Neural progenitor cell (in vitro differentiated cells): Measurements from ENCODE around the gene DOCK9. TPM values are rescaled to one million over a fixed set of nuclear protein-coding genes. Genes with fewer than 3 reads are reported as not detected.

ENCODE experiments used
- DNase-seq: peaks from one replicate; pipeline ENCODE4 v3.0.0-alpha.2; 2016; ENCODE audit warnings: low spot score
- H2AFZ ChIP-seq: fragments of 200-600 bp; sonication (generic); replicated peaks from 2 replicates; pipeline ENCODE4 v1.6.1; 2016; ENCODE audit warnings: antibody characterized with exemption
- H3F3A ChIP-seq: fragments of 200-600 bp; sonication (generic); 2 replicates; pipeline ENCODE4 v1.6.1; 2016; ENCODE audit warnings: antibody characterized with exemption, low read depth
- H3K27ac ChIP-seq: fragments of 200-600 bp; sonication (generic); 2 replicates; pipeline ENCODE4 v1.5.1; 2016; ENCODE audit warnings: mild to moderate bottlenecking
- H3K27me3 ChIP-seq: fragments of 200-600 bp; sonication (generic); 2 replicates; pipeline ENCODE4 v1.6.1; 2016; ENCODE audit warnings: mild to moderate bottlenecking, moderate library complexity
- H3K36me3 ChIP-seq: fragments of 200-600 bp; sonication (generic); 2 replicates; pipeline ENCODE4 v1.5.1; 2016
- H3K4me1 ChIP-seq: fragments of 200-600 bp; sonication (generic); 2 replicates; pipeline ENCODE4 v1.6.1; 2016; ENCODE audit warnings: mixed run types
- H3K4me2 ChIP-seq: fragments of 200-600 bp; sonication (generic); 2 replicates; pipeline ENCODE4 v1.6.1; 2016
- H3K4me3 ChIP-seq: fragments of 200-600 bp; sonication (generic); 2 replicates; pipeline ENCODE4 v1.5.1; 2016
- H3K79me2 ChIP-seq: fragments of 200-600 bp; sonication (generic); 2 replicates; pipeline ENCODE4 v1.6.1; 2016; ENCODE audit warnings: low read depth
- H3K9ac ChIP-seq: fragments of 200-600 bp; sonication (generic); 2 replicates; pipeline ENCODE4 v1.6.1; 2016
- H3K9me3 ChIP-seq: fragments of 200-600 bp; sonication (generic); 2 replicates; pipeline ENCODE4 v1.5.1; 2016; ENCODE audit warnings: low read depth
- H4K20me1 ChIP-seq: fragments of 200-600 bp; sonication (generic); 2 replicates; pipeline ENCODE4 v1.6.1; 2016; ENCODE audit warnings: low read depth
- H3K27ac Mint-ChIP-seq: 3 replicates; pipeline ENCODE4 v1.8.0; 2021; ENCODE audit warnings: mixed read lengths
- H3K27me3 Mint-ChIP-seq: 2 replicates; pipeline ENCODE4 v1.8.0; 2022; ENCODE audit warnings: low read depth, mild to moderate bottlenecking, inconsistent platforms, moderate library complexity, mixed read lengths; ENCODE audit not compliant: insufficient read depth
- H3K36me3 Mint-ChIP-seq: 3 replicates; pipeline ENCODE4 v1.8.0; 2021; ENCODE audit warnings: mixed read lengths
- H3K4me1 Mint-ChIP-seq: 3 replicates; pipeline ENCODE4 v1.8.0; 2021; ENCODE audit warnings: mixed read lengths
- H3K4me3 Mint-ChIP-seq: 3 replicates; pipeline ENCODE4 v1.8.0; 2021; ENCODE audit warnings: mild to moderate bottlenecking, moderate library complexity, mixed read lengths
- H3K9me3 Mint-ChIP-seq: 3 replicates; pipeline ENCODE4 v1.8.0; 2020; ENCODE audit warnings: mixed read lengths
- CTCF ChIP-seq: fragments of 200-600 bp; sonication (generic); IDR thresholded peaks from 2 replicates; pipeline ENCODE4 v1.5.1; 2017; ENCODE audit warnings: antibody characterized with exemption, mild to moderate bottlenecking
- EZH2 ChIP-seq: fragments of 200-600 bp; sonication (generic); IDR thresholded peaks from 2 replicates; pipeline ENCODE4 v1.6.1; 2017; ENCODE audit warnings: antibody characterized with exemption, mild to moderate bottlenecking, moderate library complexity
- EZH2phosphoT487 ChIP-seq: fragments of 200-600 bp; sonication (generic); IDR thresholded peaks from 2 replicates; pipeline ENCODE4 v1.6.1; 2017; ENCODE audit warnings: antibody characterized with exemption
- total RNA-seq: library from RNA; depleted of rRNA; stranded (reverse); fragments of >200 nt; gene quantifications from 2 replicates; pipeline ENCODE4 v1.2.3, GENCODE V29; 2015; ENCODE audit warnings: low replicate concordance

DOCK9 gene
- total RNA-seq, 1 donor from 2014 or later, result 16.6 TPM

GRCh38 chr13:98804336-98804855, 173.5 kb downstream of the DOCK9 start:
- no peak overlapping the region for H3K9ac ChIP-seq
- H3K4me3 ChIP-seq, result no peak overlapping the region
- no peaks in the 10 kb centered on the region for H3K36me3 Mint-ChIP-seq
- H3K27me3 Mint-ChIP-seq, result no peaks in the 10 kb centered on the region
- no peak overlapping the region for H3K27ac ChIP-seq
- no peak for TF ChIP-seq CTCF
- TF ChIP-seq EZH2, result no peak
- TF ChIP-seq EZH2phosphoT487, result no peak
- H4K20me1 ChIP-seq, result no peaks in the 10 kb centered on the region
- H3K4me3 Mint-ChIP-seq, result no peak overlapping the region
- H3K79me2 ChIP-seq, result no peaks in the 10 kb centered on the region
- no peaks in the 10 kb centered on the region for H3K27me3 ChIP-seq
- no peaks in the 10 kb centered on the region for H3K36me3 ChIP-seq
- no peaks in the 10 kb centered on the region for H3K9me3 Mint-ChIP-seq
- H3K9me3 ChIP-seq, result no peaks in the 10 kb centered on the region
- H3K4me2 ChIP-seq, result no peak overlapping the region
- H3K4me1 Mint-ChIP-seq, result peaks cover 10% of the 10 kb centered on the region
- H3K4me1 ChIP-seq, result peaks cover 6% of the 10 kb centered on the region
- no peak overlapping the region for H2AFZ ChIP-seq
- no peaks in the 10 kb centered on the region for H3F3A ChIP-seq
- H3K27ac Mint-ChIP-seq, result no peak overlapping the region
- DNase-seq, result no peak

- no peak for TF ChIP-seq CTCF
- no peak for TF ChIP-seq EZH2phosphoT487
- no peak for TF ChIP-seq EZH2
- H3F3A ChIP-seq, result no peaks in the 10 kb centered on the region
- no peaks in the 10 kb centered on the region for H3K9me3 Mint-ChIP-seq
- H3K79me2 ChIP-seq, result no peaks in the 10 kb centered on the region
- DNase-seq, result no peak
- H3K27ac ChIP-seq, result no peak overlapping the region
- no peaks in the 10 kb centered on the region for H3K27me3 Mint-ChIP-seq
- peaks cover 10% of the 10 kb centered on the region for H3K4me1 Mint-ChIP-seq
- H3K27ac Mint-ChIP-seq, result no peak overlapping the region
- no peaks in the 10 kb centered on the region for H3K36me3 Mint-ChIP-seq
- no peak overlapping the region for H3K4me3 ChIP-seq
- no peak overlapping the region for H3K4me3 Mint-ChIP-seq
- no peaks in the 10 kb centered on the region for H3K36me3 ChIP-seq
- no peaks in the 10 kb centered on the region for H3K27me3 ChIP-seq
- H2AFZ ChIP-seq, result no peak overlapping the region
- no peak overlapping the region for H3K4me2 ChIP-seq
- no peaks in the 10 kb centered on the region for H3K9me3 ChIP-seq
- H3K9ac ChIP-seq, result no peak overlapping the region
- H3K4me1 ChIP-seq, result peaks cover 6% of the 10 kb centered on the region
- H4K20me1 ChIP-seq, result no peaks in the 10 kb centered on the region
Observed at GRCh38 chr13:98803921-98804320, 173.9 kb downstream of the DOCK9 start.

- Histone ChIP-seq H3K4me1 (peaks cover 6% of the 10 kb centered on the region), H3K27me3 (no peaks in the 10 kb centered on the region), H2AFZ (no peak overlapping the region), H3K4me3 (no peak overlapping the region), H3K9ac (no peak overlapping the region), H3K27ac (no peak overlapping the region), H3K79me2 (no peaks in the 10 kb centered on the region), H3K9me3 (no peaks in the 10 kb centered on the region), H3K4me2 (no peak overlapping the region), H3K36me3 (no peaks in the 10 kb centered on the region), H3F3A (no peaks in the 10 kb centered on the region), H4K20me1 (no peaks in the 10 kb centered on the region)
- H3K36me3 Mint-ChIP-seq, result no peaks in the 10 kb centered on the region
- H3K4me3 Mint-ChIP-seq, result no peak overlapping the region
- peak overlapping the region; percentile 46 for H3K27ac Mint-ChIP-seq
- TF ChIP-seq EZH2phosphoT487 (no peak), EZH2 (no peak)
- no peaks in the 10 kb centered on the region for H3K9me3 Mint-ChIP-seq
- H3K4me1 Mint-ChIP-seq, result peaks cover 10% of the 10 kb centered on the region
- no peak for DNase-seq
- no peaks in the 10 kb centered on the region for H3K27me3 Mint-ChIP-seq
Observed at GRCh38 chr13:98803111-98803561, 174.7 kb downstream of the DOCK9 start.

- Mint-ChIP-seq H3K4me1 (peaks cover 7% of the 10 kb centered on the region), H3K9me3 (no peaks in the 10 kb centered on the region), H3K4me3 (no peak overlapping the region), H3K36me3 (no peaks in the 10 kb centered on the region), H3K27ac (no peak overlapping the region), H3K27me3 (no peaks in the 10 kb centered on the region)
- Histone ChIP-seq H3K4me3 (no peak overlapping the region), H4K20me1 (no peaks in the 10 kb centered on the region), H3K27ac (no peak overlapping the region), H3K9ac (no peak overlapping the region), H3K9me3 (no peaks in the 10 kb centered on the region), H3F3A (no peaks in the 10 kb centered on the region), H3K79me2 (no peaks in the 10 kb centered on the region), H3K27me3 (no peaks in the 10 kb centered on the region), H3K4me2 (no peak overlapping the region), H3K4me1 (peaks cover 1% of the 10 kb centered on the region), H2AFZ (no peak overlapping the region), H3K36me3 (no peaks in the 10 kb centered on the region)
- no peak for DNase-seq
- TF ChIP-seq EZH2 (no peak), CTCF (no peak), EZH2phosphoT487 (no peak)
Observed at GRCh38 chr13:98802559-98802958, 175.3 kb downstream of the DOCK9 start.
